IMR-90 (cell line): ENCODE measurements around the gene NUDT8. TPM values are rescaled to one million over a fixed set of nuclear protein-coding genes. Genes with fewer than 3 reads are reported as not detected.

Experiments used
- ATAC-seq: fragments of 200-7000 bp; cut with Tn5 transposase; 2 replicates; pipeline ENCODE4 v1.9.1; 2020; ENCODE audit warnings: low read depth, mild to moderate bottlenecking, moderate library complexity
- BruUV-seq: library from RNA; stranded (reverse); fragments of 400-500 nt; replicated peaks from 2 replicates; lab custom pipeline; 2021; lab: Mats Ljungman, UMichigan
- CTCF ChIA-PET: fragments of 300-600 bp; formaldehyde crosslinking; extraction: SDS; loops from one replicate; lab custom pipeline; 2021; ENCODE audit warnings: antibody characterized with exemption; lab: Yijun Ruan, JAX
- POLR2A ChIA-PET: fragments of 300-600 bp; sonication (Branson Sonifier 250); formaldehyde crosslinking; loops from one replicate; lab custom pipeline; 2022; ENCODE audit warnings: antibody characterized with exemption; ENCODE audit not compliant: unreplicated experiment; lab: Charles Lee
- DNase-seq: peaks from one replicate; pipeline ENCODE4 v3.0.0; 2013
- H2AFZ ChIP-seq: replicated peaks from 2 replicates; pipeline ENCODE3; 2013; ENCODE audit warnings: low read length, mild to moderate bottlenecking; ENCODE audit not compliant: poor library complexity
- H2AK5ac ChIP-seq: 2 replicates; pipeline ENCODE4 v1.6.1; 2013; ENCODE audit warnings: low read depth, low read length, inconsistent platforms
- H2AK9ac ChIP-seq: replicated peaks from 2 replicates; pipeline ENCODE3; 2013; ENCODE audit warnings: mild to moderate bottlenecking, low read depth, low read length, moderate library complexity; ENCODE audit not compliant: poor library complexity
- H2BK120ac ChIP-seq: 2 replicates; pipeline ENCODE4 v1.6.1; 2013; ENCODE audit warnings: low read depth, low read length, inconsistent platforms
- H2BK15ac ChIP-seq: 3 replicates; pipeline ENCODE4 v1.6.1; 2013; ENCODE audit warnings: low read depth, low read length, inconsistent platforms
- H2BK20ac ChIP-seq: 2 replicates; pipeline ENCODE4 v1.6.1; 2013; ENCODE audit warnings: low read depth, mild to moderate bottlenecking, inconsistent platforms, low read length, moderate library complexity
- H2BK5ac ChIP-seq: 2 replicates; pipeline ENCODE4 v1.6.1; 2013; ENCODE audit warnings: mild to moderate bottlenecking, low read depth, low read length, inconsistent platforms; ENCODE audit not compliant: poor library complexity, severe bottlenecking
- H3K14ac ChIP-seq: replicated peaks from 2 replicates; pipeline ENCODE4 v1.6.1; 2013; ENCODE audit warnings: low read depth, low read length, inconsistent platforms
- H3K18ac ChIP-seq: 2 replicates; pipeline ENCODE4 v1.6.1; 2013; ENCODE audit warnings: low read depth, low read length, control low read depth
- H3K23ac ChIP-seq: 2 replicates; pipeline ENCODE4 v1.6.1; 2013; ENCODE audit warnings: low read depth, low read length, inconsistent platforms
- H3K27ac ChIP-seq: 2 replicates; pipeline ENCODE4 v1.5.1; 2013; ENCODE audit warnings: mild to moderate bottlenecking, control low read depth, low read length; ENCODE audit not compliant: insufficient read depth
- H3K27me3 ChIP-seq: 2 replicates; pipeline ENCODE4 v1.6.1; 2013; ENCODE audit warnings: low read length; ENCODE audit not compliant: control insufficient read depth, insufficient read depth
- H3K36me3 ChIP-seq: 2 replicates; pipeline ENCODE4 v1.6.1; 2013; ENCODE audit warnings: low read length, mixed read lengths; ENCODE audit not compliant: control insufficient read depth, insufficient read depth
- H3K4ac ChIP-seq: 2 replicates; pipeline ENCODE4 v1.6.1; 2013; ENCODE audit warnings: low read depth, low read length, inconsistent platforms
- H3K4me1 ChIP-seq: 2 replicates; pipeline ENCODE4 v1.6.1; 2013; ENCODE audit warnings: low read length, mixed read lengths; ENCODE audit not compliant: control insufficient read depth, insufficient read depth
- H3K4me2 ChIP-seq: 2 replicates; pipeline ENCODE4 v1.6.1; 2013; ENCODE audit warnings: low read depth, mild to moderate bottlenecking, control low read depth, low read length, moderate library complexity
- H3K4me3 ChIP-seq: 2 replicates; pipeline ENCODE4 v1.5.1; 2013; ENCODE audit warnings: low read depth, mild to moderate bottlenecking, control low read depth, low read length, moderate library complexity; ENCODE audit not compliant: insufficient read depth
- H3K56ac ChIP-seq: 2 replicates; pipeline ENCODE4 v1.6.1; 2013; ENCODE audit warnings: low read length, inconsistent platforms; ENCODE audit not compliant: insufficient read depth; ENCODE audit errors: extremely low read depth
- H3K79me1 ChIP-seq, 2 experiments: 2 replicates each; pipeline ENCODE4 v1.6.1; 2013; ENCODE audit warnings: low read length in 2 of 2, inconsistent platforms in 1 of 2, low read depth in 1 of 2
- H3K9ac ChIP-seq: 2 replicates; pipeline ENCODE4 v1.6.1; 2013; ENCODE audit warnings: low read depth, low read length, control low read depth
- H3K9me1 ChIP-seq: 2 replicates; pipeline ENCODE4 v1.6.1; 2013; ENCODE audit warnings: low read length, inconsistent platforms; ENCODE audit not compliant: insufficient read depth
- H3K9me3 ChIP-seq: 2 replicates; pipeline ENCODE4 v1.6.1; 2013; ENCODE audit warnings: low read length; ENCODE audit not compliant: control insufficient read depth, insufficient read depth
- H4K20me1 ChIP-seq: 2 replicates; pipeline ENCODE4 v1.6.1; 2013; ENCODE audit warnings: low read length, inconsistent platforms; ENCODE audit not compliant: insufficient read depth
- H4K5ac ChIP-seq: 2 replicates; pipeline ENCODE4 v1.6.1; 2013; ENCODE audit warnings: mild to moderate bottlenecking, low read depth, low read length, control low read depth
- H4K8ac ChIP-seq, 2 experiments: 2 replicates each; pipeline ENCODE4 v1.6.1; 2013; ENCODE audit warnings: low read depth in 2 of 2, low read length in 2 of 2, control low read depth in 1 of 2, inconsistent platforms in 1 of 2
- H4K91ac ChIP-seq: 2 replicates; pipeline ENCODE4 v1.6.1; 2013; ENCODE audit warnings: low read depth, low read length, inconsistent platforms; ENCODE audit not compliant: insufficient read depth
- BHLHE40 ChIP-seq: fragments of 150-350 bp; IDR thresholded peaks from 2 replicates; pipeline ENCODE4 v1.6.1; 2016; ENCODE audit warnings: mild to moderate bottlenecking, low read depth, low read length
- CEBPB ChIP-seq: IDR thresholded peaks from 2 replicates; pipeline ENCODE4 v1.6.1; 2012; ENCODE audit warnings: low read depth, low read length, improper control_type of control experiment
- CHD1 ChIP-seq: IDR thresholded peaks from 2 replicates; pipeline ENCODE4 v1.6.1; 2012; ENCODE audit warnings: low read depth, low read length, improper control_type of control experiment
- CTCF ChIP-seq: conservative IDR thresholded peaks from 2 replicates; pipeline ENCODE4 v1.5.1; 2012; ENCODE audit warnings: mild to moderate bottlenecking, low read depth, low read length, improper control_type of control experiment
- ELK1 ChIP-seq: fragments of 150-350 bp; IDR thresholded peaks from 2 replicates; pipeline ENCODE4 v1.6.1; 2016; ENCODE audit warnings: low read depth, mild to moderate bottlenecking, low read length, moderate library complexity, borderline replicate concordance
- MAFK ChIP-seq: IDR thresholded peaks from 2 replicates; pipeline ENCODE4 v1.6.1; 2012; ENCODE audit warnings: low read depth, low read length, improper control_type of control experiment
- MAZ ChIP-seq: IDR thresholded peaks from 2 replicates; pipeline ENCODE4 v1.6.1; 2012; ENCODE audit warnings: low read depth, mild to moderate bottlenecking, low read length, improper control_type of control experiment, moderate library complexity, borderline replicate concordance
- MXI1 ChIP-seq: IDR thresholded peaks from 2 replicates; pipeline ENCODE4 v1.6.1; 2012; ENCODE audit warnings: low read depth, mild to moderate bottlenecking, low read length, moderate library complexity, borderline replicate concordance
- NFE2L2 ChIP-seq: fragments of 150-350 bp; IDR thresholded peaks from 2 replicates; pipeline ENCODE4 v1.6.1; 2016; ENCODE audit warnings: low read depth, mild to moderate bottlenecking, low read length
- RAD21 ChIP-seq: IDR thresholded peaks from 2 replicates; pipeline ENCODE4 v1.6.1; 2012; ENCODE audit warnings: low read length, improper control_type of control experiment
- RCOR1 ChIP-seq: IDR thresholded peaks from 2 replicates; pipeline ENCODE4 v1.6.1; 2012; ENCODE audit warnings: mild to moderate bottlenecking, low read length, improper control_type of control experiment; ENCODE audit not compliant: insufficient replicate concordance
- RFX5 ChIP-seq: IDR thresholded peaks from 2 replicates; pipeline ENCODE4 v1.8.0; 2012; ENCODE audit warnings: low read depth, mild to moderate bottlenecking, low read length, moderate library complexity
- SMC3 ChIP-seq: fragments of 150-350 bp; IDR thresholded peaks from 2 replicates; pipeline ENCODE4 v1.6.1; 2016; ENCODE audit warnings: low read depth, mild to moderate bottlenecking, antibody characterized with exemption, low read length, moderate library complexity
- WGBS, 2 experiments: methylation state at CpG; one replicate each; pipeline versions ENCODE4 v1.1.5 to v1.1.7; 2013; ENCODE audit warnings: missing lambda C conversion rate in 2 of 2; ENCODE audit not compliant: insufficient read length in 1 of 2; ENCODE audit errors: extremely low coverage in 2 of 2; 5-methylcytosine and 5-hydroxymethylcytosine counted together
- dilution Hi-C: fragments of 300-500 bp; cut with HindIII; formaldehyde crosslinking; loops from one replicate; pipeline ENCODE4 v1.14.3; 2018; ENCODE audit warnings: low sequenced_read_pairs; ENCODE audit not compliant: unreplicated experiment
- in situ Hi-C: fragments of 300-500 bp; cut with MboI; formaldehyde crosslinking; loops from 3 replicates; pipeline ENCODE4 v1.14.3; 2019; ENCODE audit warnings: low sequenced_read_pairs, inconsistent platforms, mixed read lengths
- intact Hi-C: fragments of 100-400 bp; cut with micrococcal nuclease; formaldehyde crosslinking; loops from 2 replicates; pipeline ENCODE4 v1.10.0; 2022
- polyA plus RNA-seq, 3 experiments: library from polyadenylated mRNA; depleted of rRNA; stranded (reverse); fragments of >200 nt; gene quantifications; 2 replicates each; pipeline ENCODE4 v1.2.3, GENCODE V29; 2012; ENCODE audit warnings: low replicate concordance in 1 of 3
- total RNA-seq: library from RNA; depleted of rRNA; stranded (reverse); fragments of >200 nt; gene quantifications from 2 replicates; pipeline ENCODE4 v1.2.3, GENCODE V29; 2012

NUDT8 gene
- total and polyA plus RNA-seq, 2 of the 4 experiments (the other 2 are of a cell fraction): 1.4 to 2.5 TPM

- Histone ChIP-seq H2BK15ac (no peak overlapping the region), H3K18ac (no peak overlapping the region), H3K36me3 (no peaks in the 10 kb centered on the region), H4K5ac (no peak overlapping the region), H2AFZ (no peak overlapping the region), H4K8ac (no peak overlapping the region), H3K14ac (no peak overlapping the region), H3K9me3 (no peaks in the 10 kb centered on the region), H3K9me1 (no peaks in the 10 kb centered on the region), H2AK5ac (no peak overlapping the region), H2BK5ac (no peak overlapping the region), H3K79me1 (no peaks in the 10 kb centered on the region), H4K20me1 (no peaks in the 10 kb centered on the region), H3K4me3 (no peak overlapping the region), H3K4me1 (no peaks in the 10 kb centered on the region), H2BK20ac (no peak overlapping the region), H4K91ac (no peak overlapping the region), H3K27me3 (peaks cover 12% of the 10 kb centered on the region), H3K56ac (no peak overlapping the region), H3K4me2 (no peak overlapping the region), H2AK9ac (no peak overlapping the region), H3K23ac (no peak overlapping the region), H2BK120ac (no peak overlapping the region), H3K4ac (no peak overlapping the region), H3K27ac (no peak overlapping the region), H3K9ac (no peak overlapping the region)
- WGBS, 2 experiments: 70% methylated on average over 2 of the region's 11 CpGs; no CpG with 5 or more reads in 1 of the 2 experiments
- dilution Hi-C loops (no loop called here), intact Hi-C loops (no loop called here), in situ Hi-C loops (no loop called here)
- CTCF ChIA-PET: no interaction called here
- TF ChIP-seq RCOR1 (no peak), CHD1 (no peak), ELK1 (no peak), CTCF (no peak), CEBPB (no peak), MAZ (no peak), MXI1 (no peak), RAD21 (no peak), SMC3 (no peak), BHLHE40 (no peak), MAFK (no peak), RFX5 (no peak), NFE2L2 (no peak)
- DNase-seq (no peak), ATAC-seq (no peak)
- POLR2A ChIA-PET: no interaction called here
- BruUV-seq: no TSS peak
These were observed 36.5 kb upstream of the NUDT8 start for GRCh38 chr11:67666303-67666645.
